H9 (cell line): ENCODE data around the gene C12orf57. TPM values are rescaled to one million over a fixed set of nuclear protein-coding genes. Genes with fewer than 3 reads are reported as not detected.
A peak's percentile ranks its signal among the peaks of the same experiment; 100 is the strongest.

Experiments
- DNase-seq: peaks from one replicate; pipeline ENCODE4 v3.0.0-alpha.2; 2017
- H2AFZ ChIP-seq: one replicate; pipeline ENCODE4 v1.6.1; 2013; ENCODE audit warnings: mild to moderate bottlenecking, low read length, control low read depth, moderate library complexity
- H2AK5ac ChIP-seq: 2 replicates; pipeline ENCODE4 v1.6.1; 2013; ENCODE audit warnings: low read length, control low read depth, mixed read lengths; ENCODE audit not compliant: insufficient read length
- H2BK120ac ChIP-seq: one replicate; pipeline ENCODE4 v1.6.1; 2013; ENCODE audit warnings: low read depth, mild to moderate bottlenecking, low read length, control low read depth, inconsistent platforms; ENCODE audit not compliant: poor library complexity, severe bottlenecking
- H2BK12ac ChIP-seq: 2 replicates; pipeline ENCODE4 v1.6.1; 2013; ENCODE audit warnings: low read length, control low read depth, mixed read lengths, low read depth; ENCODE audit not compliant: insufficient read length
- H2BK15ac ChIP-seq: 2 replicates; pipeline ENCODE4 v1.6.1; 2013; ENCODE audit warnings: low read depth, low read length, control low read depth
- H2BK20ac ChIP-seq: one replicate; pipeline ENCODE4 v1.6.1; 2013; ENCODE audit warnings: low read depth, mild to moderate bottlenecking, low read length, control low read depth, inconsistent platforms; ENCODE audit not compliant: poor library complexity, severe bottlenecking
- H2BK5ac ChIP-seq: 2 replicates; pipeline ENCODE4 v1.6.1; 2013; ENCODE audit warnings: low read length, control low read depth, mixed read lengths; ENCODE audit not compliant: insufficient read length
- H3K14ac ChIP-seq: 2 replicates; pipeline ENCODE4 v1.6.1; 2013; ENCODE audit warnings: low read length, control low read depth; ENCODE audit not compliant: insufficient read depth
- H3K18ac ChIP-seq: 2 replicates; pipeline ENCODE4 v1.6.1; 2013; ENCODE audit warnings: low read depth, mild to moderate bottlenecking, mixed read lengths, low read length, control low read depth; ENCODE audit not compliant: insufficient read length
- H3K23ac ChIP-seq: 2 replicates; pipeline ENCODE4 v1.6.1; 2013; ENCODE audit warnings: low read length, control low read depth, mixed read lengths, low read depth; ENCODE audit not compliant: insufficient read length
- H3K23me2 ChIP-seq: 2 replicates; pipeline ENCODE4 v1.6.1; 2013; ENCODE audit warnings: low read depth, mild to moderate bottlenecking, mixed read lengths, low read length, control low read depth; ENCODE audit not compliant: insufficient read length, poor library complexity, severe bottlenecking
- H3K27ac ChIP-seq: 2 replicates; pipeline ENCODE4 v1.5.1; 2013; ENCODE audit warnings: low read length, control low read depth, mixed read lengths, low read depth; ENCODE audit not compliant: insufficient read length
- H3K27me3 ChIP-seq: 2 replicates; pipeline ENCODE4 v1.6.1; 2013; ENCODE audit warnings: low read length, control low read depth, inconsistent platforms; ENCODE audit not compliant: insufficient read depth
- H3K4ac ChIP-seq: 2 replicates; pipeline ENCODE4 v1.6.1; 2013; ENCODE audit warnings: low read depth, mild to moderate bottlenecking, control low read depth, inconsistent platforms, low read length, moderate library complexity
- H3K4me1 ChIP-seq: 2 replicates; pipeline ENCODE4 v1.6.1; 2013; ENCODE audit warnings: low read length, control low read depth, inconsistent platforms; ENCODE audit not compliant: insufficient read depth
- H3K4me2 ChIP-seq: 2 replicates; pipeline ENCODE4 v1.6.1; 2013; ENCODE audit warnings: low read length, control low read depth, mixed read lengths; ENCODE audit not compliant: insufficient read length, insufficient read depth
- H3K56ac ChIP-seq: 2 replicates; pipeline ENCODE4 v1.6.1; 2013; ENCODE audit warnings: low read depth, mild to moderate bottlenecking, mixed read lengths, low read length, control low read depth; ENCODE audit not compliant: insufficient read length
- H3K79me1 ChIP-seq: 2 replicates; pipeline ENCODE4 v1.6.1; 2013; ENCODE audit warnings: low read depth, mild to moderate bottlenecking, moderate library complexity, low read length, control low read depth, inconsistent platforms; ENCODE audit not compliant: insufficient read depth, poor library complexity, severe bottlenecking
- H3K79me2 ChIP-seq: 2 replicates; pipeline ENCODE4 v1.6.1; 2013; ENCODE audit warnings: low read length, control low read depth, inconsistent platforms; ENCODE audit not compliant: insufficient read depth
- H3K9ac ChIP-seq: 2 replicates; pipeline ENCODE4 v1.6.1; 2013; ENCODE audit warnings: low read length, control low read depth, mixed read lengths; ENCODE audit not compliant: insufficient read length; ENCODE audit errors: extremely low read depth
- H3K9me3 ChIP-seq: one replicate; pipeline ENCODE4 v1.6.1; 2013; ENCODE audit warnings: low read depth, low read length, inconsistent platforms; ENCODE audit not compliant: control insufficient read depth
- H3T11ph ChIP-seq: one replicate; pipeline ENCODE4 v1.6.1; 2013; ENCODE audit warnings: mild to moderate bottlenecking, low read length, control low read depth, inconsistent platforms
- H4K20me1 ChIP-seq: one replicate; pipeline ENCODE4 v1.6.1; 2013; ENCODE audit not compliant: control insufficient read depth, insufficient read length, insufficient read depth
- H4K5ac ChIP-seq: 2 replicates; pipeline ENCODE4 v1.6.1; 2013; ENCODE audit warnings: low read depth, mild to moderate bottlenecking, mixed read lengths, low read length, control low read depth; ENCODE audit not compliant: insufficient read length
- H4K8ac ChIP-seq: replicated peaks from 2 replicates; pipeline ENCODE4 v1.6.1; 2013; ENCODE audit warnings: low read length, control low read depth, mixed read lengths, low read depth; ENCODE audit not compliant: insufficient read length
- H4K91ac ChIP-seq: 2 replicates; pipeline ENCODE4 v1.6.1; 2013; ENCODE audit warnings: low read depth, mild to moderate bottlenecking, moderate library complexity, mixed read lengths, low read length, control low read depth; ENCODE audit not compliant: insufficient read length
- H3K27ac Mint-ChIP-seq, 3 experiments: 2 replicates in 2 of 3; 3 replicates in 1 of 3; pipeline ENCODE4 v1.8.0; 2020 to 2021; ENCODE audit warnings: mixed read lengths in 3 of 3, mild to moderate bottlenecking in 1 of 3, moderate library complexity in 1 of 3
- H3K27me3 Mint-ChIP-seq: 2 replicates; pipeline ENCODE4 v1.8.0; 2021; ENCODE audit warnings: low read depth, mild to moderate bottlenecking, moderate library complexity, mixed read lengths
- H3K36me3 Mint-ChIP-seq, 3 experiments: 2 replicates in 2 of 3; 3 replicates in 1 of 3; pipeline ENCODE4 v1.8.0; 2020 to 2021; ENCODE audit warnings: low read depth in 3 of 3, mixed read lengths in 3 of 3; ENCODE audit not compliant: insufficient read depth in 1 of 3
- H3K4me1 Mint-ChIP-seq, 2 experiments: 2 replicates each; pipeline ENCODE4 v1.8.0; 2020; ENCODE audit warnings: mixed read lengths in 2 of 2
- H3K4me3 Mint-ChIP-seq, 2 experiments: 2 replicates in 1 of 2; 3 replicates in 1 of 2; pipeline ENCODE4 v1.8.0; 2020 to 2021; ENCODE audit warnings: mild to moderate bottlenecking in 2 of 2, mixed read lengths in 2 of 2, moderate library complexity in 1 of 2
- H3K9me3 Mint-ChIP-seq, 2 experiments: 2 replicates in 1 of 2; 3 replicates in 1 of 2; pipeline ENCODE4 v1.8.0; 2020; ENCODE audit warnings: mild to moderate bottlenecking in 2 of 2, mixed read lengths in 2 of 2, moderate library complexity in 1 of 2
- CTCF ChIP-seq: fragments of 200-600 bp; sonication (generic); conservative IDR thresholded peaks from 3 replicates; pipeline ENCODE4 v1.8.0; 2021; ENCODE audit warnings: antibody characterized with exemption, mild to moderate bottlenecking
- WGBS: extraction: QIAGEN DNeasy Blood & Tissue Kit; methylation state at CpG from one replicate; pipeline ENCODE4 v1.1.7; 2013; ENCODE audit warnings: missing lambda C conversion rate, low lambda C conversion rate, mixed read lengths; ENCODE audit not compliant: insufficient read length; ENCODE audit errors: extremely low coverage; 5-methylcytosine and 5-hydroxymethylcytosine counted together
- total RNA-seq: library from RNA; stranded (reverse); gene quantifications from 2 replicates; pipeline ENCODE4 v1.2.1, GENCODE V29; 2021

C12orf57 gene
- total RNA-seq, 1 experiment from 2014 or later, result 195 TPM

- Histone ChIP-seq H3K18ac (no peak overlapping the region), H4K8ac (no peak overlapping the region), H3K27me3 (no peaks in the 10 kb centered on the region), H2BK120ac (no peak overlapping the region), H3K4ac (no peak overlapping the region), H3K79me2 (peaks cover 9% of the 10 kb centered on the region; the same call in 1 of the 2 replicates), H3K23ac (no peak overlapping the region), H3K14ac (no peak overlapping the region), H3K4me2 (no peak overlapping the region), H3K9ac (no peak overlapping the region), H3K23me2 (peaks cover 20% of the 10 kb centered on the region), H2BK20ac (no peak overlapping the region), H3K4me1 (peaks cover 6% of the 10 kb centered on the region; the same call in 1 of the 2 replicates), H2BK12ac (no peak overlapping the region), H3K56ac (no peak overlapping the region), H2BK15ac (no peak overlapping the region), H2BK5ac (no peak overlapping the region), H3K27ac (peak overlapping the region; percentile 34), H2AFZ (no peak overlapping the region), H2AK5ac (no peak overlapping the region), H4K20me1 (peaks cover 2% of the 10 kb centered on the region), H4K5ac (no peak overlapping the region), H3T11ph (no peak overlapping the region), H3K9me3 (no peaks in the 10 kb centered on the region), H4K91ac (no peak overlapping the region), H3K79me1 (peaks cover 7% of the 10 kb centered on the region)
- Mint-ChIP-seq H3K36me3 (peaks cover 39 to 58% (median 45%) of the 10 kb centered on the region in 3 experiments), H3K4me1 (peaks cover 49 to 65% of the 10 kb centered on the region in 2 experiments), H3K4me3 (peak overlapping the region; percentile 39 to 47; a peak in 4 of 5 replicates), H3K27me3 (no peaks in the 10 kb centered on the region), H3K9me3 (no peaks in the 10 kb centered on the region; a peak in 1 of 5 replicates), H3K27ac (peak overlapping the region; percentile 53 to 92 (median 92))
- peak; percentile 90 for TF ChIP-seq CTCF
- WGBS, result no CpG with 5 or more reads among the region's 12 CpGs
- DNase-seq, result peak; percentile 93
These were observed 21.3 kb downstream of the C12orf57 start for GRCh38 chr12:6965026-6965661.
